GM21529 (cell line): Measurements from ENCODE around the gene EHF.
"Not testable (repeated sequence)": the region's sequence is repeated elsewhere in the genome, so short reads cannot be mapped to it uniquely, and the experiment has no call there.

ENCODE experiments used
- ATAC-seq: cut with Tn5 transposase; IDR thresholded peaks from one replicate; pipeline ENCODE4 v1.9.1; 2021; ENCODE audit not compliant: unreplicated experiment

Gene EHF

DNA sequence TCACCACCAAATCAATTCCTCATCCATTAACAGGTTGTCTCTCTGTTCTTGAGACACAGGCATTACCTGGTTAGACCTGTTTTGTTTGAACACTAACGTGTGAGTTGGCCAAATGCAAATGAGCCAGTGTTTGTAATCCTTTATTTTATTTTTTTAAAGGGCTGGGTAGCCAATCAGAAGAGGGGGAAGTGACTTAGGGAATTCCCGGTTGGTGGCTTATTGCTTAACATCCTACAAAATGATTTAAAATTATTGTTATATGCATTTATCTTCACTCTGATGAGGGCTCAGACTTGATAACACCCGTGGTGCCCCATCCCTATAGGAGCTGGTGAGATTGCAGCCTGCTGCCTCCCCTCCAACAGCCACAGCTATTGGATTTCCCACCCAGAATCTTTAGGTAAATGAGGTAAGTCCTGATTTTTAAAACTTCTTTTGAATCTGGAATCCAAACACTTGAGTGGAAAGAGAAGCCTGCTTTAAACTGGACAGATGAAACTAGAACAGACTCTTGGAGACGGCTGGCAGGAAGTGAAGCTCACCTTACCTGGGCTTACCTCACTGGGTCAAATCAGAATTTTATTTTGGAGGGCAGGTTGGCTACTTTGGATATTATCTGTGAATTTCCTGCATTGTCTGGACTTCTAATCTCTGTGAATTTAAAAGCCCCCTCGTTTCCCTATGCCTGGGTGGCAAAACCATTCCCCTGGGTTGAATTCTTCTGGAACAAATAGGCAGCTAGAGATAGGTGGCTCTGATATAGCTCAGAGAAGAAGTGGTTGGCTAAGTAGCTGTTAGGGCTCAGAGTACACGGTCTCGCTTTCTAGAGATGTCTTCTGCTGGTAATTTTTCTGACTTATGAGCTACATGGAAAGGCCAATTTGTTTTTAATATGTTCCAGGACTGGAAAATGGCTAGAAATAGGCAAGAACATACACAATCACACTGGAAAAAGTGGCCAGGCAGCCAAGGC lies at the start of gene EHF:
Gene EHF (plus strand): TSS at position 274 of the 973 bp plus-strand sequence. CDS start 21,538 bp downstream, outside the sequence.
- ATAC-seq, result no peak

DNA sequence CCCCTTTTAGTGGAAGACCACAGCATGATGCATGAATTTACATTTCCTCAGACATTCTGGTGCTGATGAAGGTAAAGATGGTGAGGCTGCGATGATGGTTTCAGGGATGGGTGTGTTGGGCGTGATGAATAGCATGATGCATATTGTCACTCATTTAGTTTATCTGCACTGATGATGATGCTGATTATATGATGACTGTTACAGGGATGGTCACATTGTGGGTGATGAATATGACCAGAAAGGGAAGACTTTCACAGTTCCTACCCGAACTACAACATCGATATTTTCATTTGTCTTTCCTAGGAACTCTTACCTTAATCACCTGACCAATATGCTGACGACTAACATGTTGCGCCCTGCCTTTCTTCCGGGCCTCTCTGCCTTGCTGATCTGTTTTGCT lies 47.4 kb upstream of the EHF start:
- no peak for ATAC-seq

DNA sequence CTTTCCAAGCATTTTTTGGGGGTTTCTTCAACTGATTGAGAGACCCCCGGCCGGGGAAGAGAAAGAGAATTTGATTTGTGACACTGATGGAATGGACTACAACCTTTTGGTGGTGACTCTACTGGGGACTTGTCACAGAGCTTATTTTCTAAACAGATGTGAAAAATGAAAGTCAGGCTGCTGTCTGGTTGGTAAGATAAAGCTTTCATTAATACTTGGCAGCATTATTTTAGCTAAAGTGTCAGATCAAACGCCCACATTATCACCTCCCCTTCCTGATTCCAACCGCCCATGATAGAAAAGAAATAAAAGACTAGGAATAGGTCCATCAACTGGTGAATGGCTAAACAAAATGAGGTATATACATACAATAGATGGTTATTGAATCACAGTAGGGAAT lies 45.6 kb upstream of the EHF start:
- ATAC-seq, result no peak

DNA sequence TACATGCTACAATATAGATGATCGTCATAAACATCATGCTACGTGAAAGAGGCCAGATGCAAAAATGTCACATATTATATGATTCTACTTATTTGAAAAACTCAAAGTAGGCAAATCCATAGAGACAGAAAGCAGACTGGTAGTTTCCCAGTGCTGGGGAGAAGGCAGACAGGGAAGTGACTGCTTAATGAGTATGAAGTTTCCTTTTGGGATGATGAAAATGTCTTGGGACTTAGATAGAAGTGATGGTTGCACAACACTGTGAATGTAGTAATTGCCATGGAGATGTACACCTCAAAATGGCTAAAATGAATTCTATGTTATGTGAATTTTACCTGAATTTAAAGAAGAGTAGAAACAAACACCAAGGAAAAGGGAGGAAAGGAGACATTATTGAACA lies 45.2 kb upstream of the EHF start:
- ATAC-seq, result no peak

DNA sequence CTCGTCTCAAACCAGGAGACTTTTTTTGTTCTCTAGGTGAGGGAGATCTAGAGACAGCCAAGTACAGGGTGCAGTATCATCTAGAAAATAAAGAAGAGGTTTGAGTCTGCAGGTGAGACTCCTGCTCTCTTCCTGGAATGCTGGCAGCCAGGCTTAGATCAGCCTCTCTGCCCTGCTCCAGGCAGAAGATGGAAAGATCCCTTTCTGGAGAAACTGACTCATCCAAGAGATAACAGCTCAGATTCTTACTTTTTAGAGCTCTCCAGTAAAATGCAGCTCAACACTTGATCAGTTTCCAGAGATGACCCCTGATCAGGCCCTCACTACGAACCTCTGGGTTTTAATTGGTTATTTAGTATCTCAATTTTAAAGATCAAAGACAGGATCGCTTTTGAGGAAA lies 44.6 kb upstream of the EHF start:
- no peak for ATAC-seq

DNA sequence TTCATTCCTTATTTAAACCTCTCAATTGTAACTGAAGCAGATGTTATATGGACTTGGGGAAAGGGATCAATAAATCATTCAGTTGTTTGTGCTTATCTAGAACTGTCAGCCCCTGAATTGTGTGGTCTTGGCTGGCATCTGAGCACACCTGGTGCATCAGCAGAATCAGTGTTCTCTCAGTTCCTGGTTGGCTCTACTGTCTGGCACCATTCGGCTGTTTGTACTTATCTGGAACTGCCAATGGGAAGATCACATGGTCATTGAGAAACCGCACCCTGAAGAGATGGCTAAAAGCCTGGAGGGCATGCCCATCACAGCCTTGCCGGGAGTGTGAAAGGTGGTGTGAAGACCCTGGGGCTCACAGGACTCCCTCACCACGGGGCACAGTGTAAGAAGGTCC lies 37.1 kb upstream of the EHF start:
- no peak for ATAC-seq

DNA sequence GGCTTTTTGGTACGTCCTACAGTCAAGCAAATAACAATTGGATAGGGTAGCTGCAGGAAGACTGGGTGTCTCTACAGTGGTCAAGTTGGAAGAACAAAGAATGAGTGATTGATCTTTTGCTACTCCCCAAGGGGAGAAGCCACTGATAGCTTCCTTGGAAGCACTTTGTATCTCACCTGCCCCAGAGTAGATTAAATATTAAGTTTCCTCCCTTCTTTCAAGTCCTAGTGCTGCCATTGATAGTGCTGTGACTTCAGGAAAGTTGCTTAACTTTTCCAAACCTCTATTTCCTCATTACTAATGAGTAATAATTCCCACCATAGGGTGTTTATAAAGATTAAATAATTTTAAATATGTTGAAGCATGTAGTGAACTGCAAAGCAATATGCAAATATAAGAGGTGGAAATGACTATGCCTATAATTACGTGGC lies 35.6 kb upstream of the EHF start:
- peak; percentile 37 for ATAC-seq

DNA sequence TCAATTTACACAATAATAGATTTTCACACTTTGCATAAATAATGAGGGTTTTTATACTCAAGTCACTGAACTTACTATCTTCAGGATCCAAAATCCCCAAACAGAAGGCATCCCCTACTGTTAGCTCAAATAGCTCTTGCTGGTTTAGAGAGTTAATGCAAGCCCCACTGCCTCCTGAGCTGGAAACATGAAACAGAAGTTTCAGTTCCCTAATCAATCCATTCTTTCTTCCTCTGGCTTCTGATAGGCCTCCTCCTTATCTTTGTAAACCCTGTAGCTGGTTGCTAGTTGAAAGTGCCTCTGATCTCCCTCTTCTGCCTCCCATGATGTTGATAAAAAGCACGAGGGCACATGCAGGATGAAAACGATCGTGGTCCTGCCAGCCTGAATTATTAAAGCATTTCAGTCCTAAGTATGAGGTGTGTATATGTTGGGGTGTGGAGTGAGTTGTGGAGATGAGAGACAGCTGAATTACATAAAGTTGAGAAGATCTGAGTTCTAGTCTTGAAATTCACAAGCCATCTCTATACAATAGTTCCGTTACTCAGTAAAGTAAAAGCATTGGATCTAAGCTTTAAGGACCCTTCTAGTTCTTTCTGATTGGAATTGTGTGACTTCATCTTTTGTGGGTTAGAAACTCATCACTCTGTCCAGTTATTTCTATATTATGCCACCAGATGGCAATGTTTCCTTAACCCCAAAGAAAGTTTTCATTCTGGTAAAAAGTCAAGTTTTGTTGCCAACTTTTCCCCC lies 35.0 kb upstream of the EHF start:
- ATAC-seq, result peak; percentile 84

DNA sequence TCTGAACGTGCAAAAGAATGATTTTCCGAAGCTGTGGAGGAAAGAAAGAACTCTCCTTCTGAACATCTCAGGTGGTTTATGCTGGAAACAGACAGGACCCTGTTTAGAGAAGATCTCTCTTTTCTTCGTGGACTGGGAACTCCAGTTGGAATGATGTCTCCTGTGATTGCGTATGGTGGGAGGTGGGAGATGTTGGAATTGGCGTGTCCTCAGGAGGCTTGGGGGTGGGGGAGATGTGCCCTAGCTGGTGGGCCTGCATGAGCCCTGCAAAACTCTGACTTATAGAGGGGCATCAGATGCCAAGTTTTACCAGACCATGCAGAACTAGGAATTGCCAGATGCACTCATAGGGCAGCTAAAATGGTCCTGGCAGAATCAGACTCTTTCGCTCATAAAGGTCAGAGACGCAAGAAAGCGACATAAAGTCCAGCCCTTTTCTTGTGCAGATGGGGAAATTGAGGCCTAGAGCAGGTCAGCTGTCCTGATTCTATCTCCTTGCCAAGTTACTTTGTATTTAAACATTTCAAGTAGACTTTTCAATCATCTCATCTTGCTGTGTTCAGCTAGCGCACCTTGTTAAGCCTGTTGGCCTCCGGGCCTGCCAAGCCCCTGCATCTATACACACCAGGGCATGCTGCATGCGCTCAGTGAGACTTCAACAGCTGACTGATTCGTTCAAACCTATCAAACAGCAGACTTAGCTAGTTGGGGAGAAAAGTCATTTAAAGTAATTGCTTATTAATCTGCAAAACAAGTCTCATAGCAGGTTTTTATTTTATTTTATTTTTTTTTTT lies 34.2 kb upstream of the EHF start:
- ATAC-seq, result no peak

DNA sequence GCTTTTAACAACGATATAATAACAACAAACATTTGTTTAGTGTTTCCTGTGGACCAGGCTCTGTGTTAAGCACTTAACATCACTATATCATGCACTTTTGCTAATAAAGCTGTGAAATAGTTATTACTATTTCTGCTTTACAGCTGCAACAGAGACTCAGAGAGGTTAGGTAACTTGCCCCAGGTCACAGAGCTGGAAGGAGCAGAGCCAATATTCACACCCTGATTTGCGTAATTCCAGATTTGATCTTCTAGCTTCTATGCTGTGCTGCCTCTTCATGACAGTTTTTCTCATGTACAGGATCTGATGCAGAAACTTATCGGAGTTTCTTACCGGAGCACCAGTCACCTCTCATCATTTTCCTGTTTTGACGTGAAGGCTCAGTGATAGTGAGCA lies 33.6 kb upstream of the EHF start:
- no peak for ATAC-seq

DNA sequence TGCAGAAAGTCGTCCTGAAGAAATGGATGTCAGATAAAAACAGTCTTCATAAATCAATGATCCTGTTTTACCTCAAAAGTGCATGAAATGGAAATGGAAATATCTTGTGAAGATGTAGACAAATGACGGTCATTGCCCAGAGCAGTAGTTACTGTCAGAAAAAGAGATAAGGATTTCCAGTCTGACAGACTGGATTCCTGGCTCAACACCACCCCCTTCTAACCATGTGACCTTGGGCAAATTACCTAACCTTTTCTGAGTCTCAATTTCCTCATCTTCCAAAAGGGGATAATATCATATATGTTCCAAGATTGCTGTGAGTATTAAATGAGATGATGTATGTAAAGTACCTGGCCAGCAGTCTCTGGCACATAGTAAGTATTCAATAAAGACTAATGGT lies 32.9 kb upstream of the EHF start:
- no peak for ATAC-seq

DNA sequence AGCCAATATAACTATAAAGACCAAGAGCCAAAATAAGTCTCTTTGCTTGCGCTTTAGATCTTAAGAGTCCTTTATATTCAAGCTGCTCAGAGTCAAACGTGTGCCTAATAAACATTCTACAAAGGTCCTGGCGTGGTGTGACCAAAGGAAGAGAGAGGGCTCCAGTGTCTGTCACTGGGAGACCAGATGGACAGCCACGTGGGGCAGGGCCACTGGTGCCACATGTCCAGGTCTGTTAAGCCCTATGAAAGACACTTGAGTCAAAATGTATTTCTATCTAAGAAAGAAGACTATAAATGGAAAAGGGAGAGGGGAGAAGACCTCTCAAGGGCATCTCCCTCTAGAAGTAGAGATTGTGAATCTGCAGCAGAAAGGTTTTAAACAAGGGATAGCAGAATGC lies 32.2 kb upstream of the EHF start:
- no peak for ATAC-seq

DNA sequence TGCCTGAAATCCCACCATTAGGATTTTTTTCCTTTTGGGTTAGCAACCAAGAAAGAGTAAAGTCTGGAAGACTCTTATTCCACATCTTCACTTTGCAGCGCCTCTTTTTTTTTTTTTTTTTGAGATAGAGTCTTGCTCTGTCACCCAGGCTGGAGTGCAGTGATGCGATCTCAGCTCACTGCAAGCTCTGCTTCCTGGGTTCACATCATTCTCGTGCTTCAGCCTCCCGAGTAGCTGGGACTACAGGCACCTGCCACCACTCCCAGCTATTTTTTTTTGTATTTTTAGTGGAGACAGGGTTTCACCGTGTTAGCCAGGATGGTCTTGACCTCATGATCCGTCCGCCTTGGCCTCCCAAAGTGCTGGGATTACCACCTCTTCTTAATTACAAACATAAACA lies 31.7 kb upstream of the EHF start:
- ATAC-seq, result not testable (repeated sequence)

DNA sequence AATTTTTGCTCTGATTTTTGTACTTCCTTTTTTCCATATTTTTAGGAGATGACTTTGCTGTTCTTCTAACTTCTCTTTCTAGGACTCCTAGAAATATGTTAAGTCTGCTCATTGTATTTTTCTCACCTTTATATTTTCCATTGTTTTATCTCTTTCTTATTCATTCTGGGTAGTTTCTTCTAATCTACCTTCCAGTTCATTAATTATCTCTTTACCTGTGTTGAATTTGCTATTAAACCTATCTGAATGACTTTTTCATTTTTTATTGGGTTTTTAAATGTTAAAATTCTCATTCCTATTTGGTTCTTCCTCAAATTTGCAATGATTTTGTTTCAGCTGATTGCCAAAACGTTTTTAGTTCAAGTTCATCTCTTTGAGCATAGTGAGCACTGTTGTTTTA lies 27.8 kb upstream of the EHF start:
- ATAC-seq, result no peak

DNA sequence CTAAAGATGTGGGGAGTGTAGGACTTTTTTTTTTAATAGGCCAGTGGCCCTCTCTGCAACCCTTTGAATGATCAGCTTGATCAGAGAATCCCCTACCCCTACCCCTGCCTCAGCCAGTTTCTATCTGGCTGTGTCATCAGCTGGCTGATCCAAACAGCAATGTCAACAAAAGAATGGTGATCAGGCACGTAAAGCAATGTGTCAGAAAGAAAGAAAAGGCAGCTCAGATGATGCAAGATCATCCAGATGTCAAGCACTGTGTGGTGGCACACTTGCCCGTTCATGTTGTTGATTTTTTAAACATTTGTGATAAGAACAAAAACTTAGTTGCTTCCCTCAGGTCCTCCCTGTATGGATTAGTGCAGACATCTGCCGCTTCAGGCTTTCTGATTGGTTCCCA lies 26.3 kb upstream of the EHF start:
- no peak for ATAC-seq

DNA sequence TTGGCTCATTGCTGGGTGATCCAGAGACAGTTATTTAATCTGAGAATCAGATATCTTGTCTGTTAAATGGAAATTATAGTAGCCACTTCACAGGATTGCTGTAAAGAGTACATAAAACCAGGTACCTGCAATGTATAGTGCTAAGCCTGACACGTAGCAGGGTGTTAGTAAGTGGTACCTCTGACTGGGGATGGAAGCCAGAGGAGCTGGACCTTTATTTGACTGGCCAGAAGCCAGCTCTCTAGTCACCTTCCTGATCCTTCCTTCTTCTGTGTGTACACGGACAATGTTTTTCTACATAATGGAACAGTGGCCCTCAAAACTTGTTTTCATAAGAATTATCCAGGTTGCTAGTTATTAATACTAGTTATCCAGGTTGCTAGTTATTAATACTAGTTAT lies 25.5 kb upstream of the EHF start:
- ATAC-seq, result no peak

DNA sequence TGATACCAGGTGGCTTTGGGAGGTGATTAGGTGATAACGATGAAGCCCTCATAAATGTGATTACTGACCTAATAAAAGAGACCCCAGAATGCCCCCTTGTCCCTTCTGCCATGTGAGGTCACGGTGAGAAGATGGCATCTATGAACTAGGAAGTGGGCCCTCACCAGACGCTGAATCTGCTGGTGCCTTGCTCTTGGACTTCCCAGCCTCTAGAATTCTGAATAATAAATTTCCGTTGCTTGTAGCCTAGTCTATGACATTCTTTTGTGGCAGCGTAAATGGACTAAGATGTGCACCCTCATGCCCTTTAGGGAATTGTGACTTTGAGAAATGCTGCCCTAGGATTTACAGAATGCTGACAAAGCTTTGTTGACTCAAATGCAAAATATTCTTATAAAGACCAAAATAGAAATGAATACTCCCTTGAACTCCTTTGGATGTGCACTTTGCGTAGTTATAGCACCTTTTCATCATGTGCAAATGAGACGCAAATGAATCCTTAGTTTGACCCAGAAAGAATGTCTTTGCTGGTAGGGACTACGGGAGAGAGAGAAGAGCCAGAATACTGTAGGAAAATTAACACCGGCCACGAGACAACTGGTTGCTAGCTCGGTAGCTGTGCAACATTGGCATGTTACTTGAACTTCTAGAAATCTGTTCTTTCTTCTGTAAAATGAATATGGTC lies 24.8 kb upstream of the EHF start:
- ATAC-seq, result no peak

DNA sequence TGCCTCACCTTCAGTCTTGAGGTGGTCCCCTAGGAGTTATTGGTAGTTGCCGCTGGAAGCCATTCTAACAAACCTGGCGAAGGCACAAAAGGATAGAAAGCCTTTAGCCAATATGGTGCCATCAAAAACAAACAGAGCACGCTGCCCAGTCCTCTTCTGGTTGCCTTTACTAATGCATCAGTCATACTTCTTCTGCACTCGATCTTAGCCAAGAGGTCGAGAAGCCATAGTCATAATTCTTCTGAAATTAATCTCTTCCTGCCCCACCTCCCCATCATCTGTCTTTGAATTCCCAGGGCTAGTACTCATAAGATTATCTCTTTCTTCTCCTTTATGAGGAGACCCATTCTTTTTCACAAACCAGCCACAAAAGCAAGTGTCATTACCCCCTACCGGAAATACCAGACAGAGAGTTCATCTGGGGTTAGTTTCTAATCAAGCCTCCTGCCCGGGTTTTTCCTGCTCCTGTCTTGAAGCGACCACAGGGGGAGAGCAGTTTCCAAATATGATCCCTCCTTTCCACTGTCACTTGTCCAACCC lies 21.4 kb upstream of the EHF start:
- no peak for ATAC-seq

DNA sequence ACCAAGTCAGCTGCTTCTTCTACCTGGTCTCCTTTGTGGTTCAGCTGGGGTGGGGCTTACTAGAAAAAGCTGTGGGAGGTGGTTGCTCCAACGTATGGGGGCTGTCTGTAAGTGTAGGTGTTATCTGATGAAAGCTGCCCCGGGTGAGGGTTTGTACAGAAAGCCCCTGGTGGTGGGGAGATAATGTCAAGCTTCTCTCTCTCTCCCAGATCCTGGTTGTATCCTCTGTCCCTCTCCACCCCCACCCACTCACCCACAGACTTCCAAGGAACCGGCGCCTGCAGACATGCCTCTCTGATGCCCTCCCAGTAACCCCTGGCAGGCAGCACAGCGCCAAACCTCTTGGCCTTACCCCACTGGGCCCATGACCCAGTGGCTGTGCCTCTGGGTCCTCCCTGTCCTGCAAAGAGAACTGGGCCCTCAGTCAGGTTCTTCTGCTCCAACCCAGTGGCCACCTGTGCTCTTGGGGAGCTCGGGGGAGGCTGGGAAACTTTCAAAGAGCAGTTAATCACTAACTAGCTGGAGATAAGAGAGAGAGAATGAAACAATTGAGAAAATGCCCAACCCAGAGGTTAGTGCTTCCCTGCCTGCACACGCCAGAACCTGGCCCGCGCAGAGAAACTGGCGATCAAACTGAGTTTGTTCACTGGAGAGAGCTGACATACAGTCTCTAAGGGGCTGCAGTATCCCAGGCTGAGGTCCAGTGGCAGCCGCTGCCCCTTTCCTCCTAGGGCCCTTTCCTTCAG lies 20.4 kb upstream of the EHF start:
- ATAC-seq, result no peak

DNA sequence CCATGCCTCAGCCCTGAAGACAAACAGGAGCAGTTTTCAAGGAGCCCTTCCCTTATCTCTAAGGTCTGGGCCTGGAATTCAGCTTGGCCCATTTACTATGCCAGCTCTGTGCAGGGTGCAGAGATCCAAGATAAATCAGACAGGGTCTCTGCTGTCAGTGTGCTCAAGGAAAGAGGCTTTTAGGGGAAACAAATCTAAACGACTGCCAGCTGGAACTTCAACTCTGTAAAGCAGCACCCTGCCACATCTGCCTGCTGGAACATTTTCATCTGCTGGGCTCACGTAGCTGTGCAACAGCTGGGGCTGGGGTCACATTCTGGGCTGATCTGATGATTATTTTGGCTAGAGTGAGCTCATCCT lies 19.8 kb upstream of the EHF start:
- no peak for ATAC-seq
